ENCODE results near the gene NADSYN1.
"Not testable (repeated sequence)": the region's sequence is repeated elsewhere in the genome, so short reads cannot be mapped to it uniquely, and the experiment has no call there.

The NADSYN1 gene

DNA sequence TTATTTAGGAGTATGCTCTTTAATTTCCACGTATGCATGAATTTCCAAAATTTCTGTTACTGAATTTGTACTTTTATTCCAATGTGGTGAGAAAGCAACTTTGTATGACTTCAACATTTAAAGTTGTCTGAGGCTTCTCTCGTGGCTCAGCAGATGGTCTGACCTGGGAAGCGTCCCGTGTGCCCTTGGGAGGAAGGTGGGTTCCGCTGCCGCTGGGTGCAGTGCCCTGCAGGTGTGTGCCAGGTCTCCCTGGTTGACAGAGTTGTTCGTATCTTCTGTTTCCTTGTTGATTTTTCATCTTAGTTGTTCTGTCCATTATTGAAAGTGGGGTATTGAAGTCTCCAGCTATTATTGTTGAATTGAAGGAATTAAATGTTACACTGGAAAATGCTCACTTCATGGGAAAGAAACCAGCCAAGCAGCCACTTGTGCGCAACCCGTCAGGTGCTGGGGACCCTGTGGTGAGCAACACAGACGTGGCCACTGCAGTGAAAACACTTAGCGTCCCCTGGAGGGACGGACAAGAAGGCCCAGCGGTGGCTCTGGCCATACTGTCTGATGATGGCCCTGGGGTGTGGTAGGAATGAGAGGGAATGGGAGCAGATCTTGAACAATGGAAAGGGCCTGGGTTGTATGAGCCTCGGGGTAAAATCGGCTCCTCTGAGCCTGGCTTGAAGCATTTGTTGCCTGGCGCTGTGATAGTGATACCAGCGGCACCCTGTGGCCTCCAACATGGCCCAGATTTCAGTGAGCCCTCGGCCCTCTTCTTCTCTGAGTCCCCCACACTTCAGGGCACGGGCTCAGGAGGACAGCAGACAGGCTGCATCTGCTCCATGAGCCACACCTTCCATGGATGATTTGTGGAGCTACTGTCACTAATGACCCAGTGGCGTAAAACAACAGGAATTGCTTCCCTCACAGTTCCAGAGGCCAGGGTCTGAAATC, 42.6 kb downstream of the NADSYN1 start:
- no peak for DNase-seq

GRCh38 chr11:71496421-71496820, 43.4 kb downstream of the NADSYN1 start:
- no peak for DNase-seq

GRCh38 chr11:71498091-71498490, 45.1 kb downstream of the NADSYN1 start:
- DNase-seq = no peak

DNA sequence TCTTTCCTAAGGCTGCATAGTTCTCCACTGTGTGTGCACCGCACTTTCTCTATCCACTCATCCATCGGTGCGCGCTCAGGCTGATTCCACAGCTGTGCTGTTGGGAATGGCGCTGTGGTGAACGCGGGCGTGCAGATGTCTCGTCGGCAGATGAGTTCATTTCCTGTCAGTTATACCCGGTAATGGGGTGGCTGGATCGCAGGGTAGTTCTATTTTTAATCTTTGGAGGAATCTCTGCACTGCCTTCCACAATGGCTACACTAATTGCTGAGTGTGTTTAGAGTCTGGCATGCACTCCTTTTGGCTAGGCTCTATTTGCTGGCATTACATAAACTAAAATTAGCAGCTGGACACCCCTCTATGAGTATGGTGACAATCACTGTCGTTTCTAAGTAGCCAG, 46.1 kb downstream of the NADSYN1 start:
- DNase-seq = no peak

DNA sequence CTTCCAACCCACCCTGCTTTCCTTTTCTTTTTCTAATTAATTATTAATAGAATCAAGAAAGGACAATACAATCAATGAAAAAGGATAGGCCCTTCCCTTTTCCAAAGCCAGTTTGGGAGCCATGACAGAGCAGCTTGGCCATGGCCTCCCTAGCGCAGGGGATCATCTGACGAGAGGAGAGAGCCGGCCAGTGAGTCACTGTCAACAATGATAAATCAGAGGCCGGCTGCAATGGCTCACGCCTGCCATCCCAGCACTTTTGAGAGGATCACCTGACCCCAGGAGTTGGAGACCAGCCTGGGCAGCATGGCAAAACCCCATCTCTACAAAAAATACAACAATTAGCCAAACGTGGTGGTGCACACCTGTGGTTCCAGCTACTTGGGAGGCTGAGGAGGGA, 46.5 kb downstream of the NADSYN1 start:
- no peak for DNase-seq

- DNase-seq = no peak
Observed at GRCh38 chr11:71500601-71501021, 47.6 kb downstream of the NADSYN1 start.

DNA sequence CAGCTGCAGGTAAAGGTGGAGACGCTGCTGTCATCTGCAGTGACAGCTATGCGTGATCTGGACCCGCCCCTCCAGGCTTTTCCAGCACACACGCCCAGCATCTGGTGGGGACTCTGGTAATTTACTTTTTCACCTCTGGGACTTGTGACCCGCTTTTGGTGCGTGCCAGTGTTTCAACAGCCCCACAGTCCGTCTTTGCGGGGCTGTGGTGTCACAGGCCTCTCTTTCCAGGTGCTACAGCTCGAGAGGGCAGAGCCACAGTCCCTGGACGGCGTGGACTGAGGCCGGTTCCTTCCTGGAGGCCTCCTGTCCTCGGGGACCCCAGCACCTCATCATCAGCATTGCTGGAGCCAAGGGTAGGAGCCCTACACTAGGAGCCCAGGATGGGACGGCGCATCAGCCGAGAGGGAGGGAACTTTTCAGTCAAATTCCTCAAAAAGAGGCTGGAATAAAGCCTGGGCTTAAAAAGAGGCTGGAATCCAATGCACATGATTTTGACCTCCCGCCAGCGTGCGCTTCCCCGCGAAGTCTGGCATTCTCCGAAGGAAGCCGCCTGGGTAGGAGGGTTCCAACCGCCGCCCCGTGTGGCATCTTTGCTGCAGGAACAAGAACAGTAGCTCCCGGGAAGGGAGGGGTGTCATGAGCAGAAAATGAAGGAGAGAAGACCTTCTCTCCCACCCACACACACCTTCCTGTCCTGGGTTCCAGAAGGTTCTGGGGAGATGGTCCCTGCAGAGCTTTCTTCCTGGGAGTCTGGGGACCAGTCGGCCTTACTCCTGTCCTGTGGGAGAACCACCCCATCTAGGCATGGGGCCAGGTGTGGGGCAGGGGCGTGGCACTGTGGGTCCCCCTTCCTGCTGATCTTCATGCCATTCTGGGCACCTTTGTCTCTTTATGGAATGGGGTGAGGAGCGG, 48.3 kb downstream of the NADSYN1 start:
- no peak for DNase-seq

- DNase-seq = no peak
Observed at GRCh38 chr11:71502026-71502425, 49.0 kb downstream of the NADSYN1 start.

- DNase-seq = no peak
Observed at GRCh38 chr11:71502871-71503435, 50.0 kb downstream of the NADSYN1 start.

- no peak for DNase-seq
Observed at GRCh38 chr11:71504531-71504930, 51.5 kb downstream of the NADSYN1 start.

- DNase-seq = no peak
Observed at GRCh38 chr11:71505001-71505400, 52.0 kb downstream of the NADSYN1 start.

- no peak for DNase-seq
Observed at GRCh38 chr11:71505781-71506180, 52.8 kb downstream of the NADSYN1 start.

DNA sequence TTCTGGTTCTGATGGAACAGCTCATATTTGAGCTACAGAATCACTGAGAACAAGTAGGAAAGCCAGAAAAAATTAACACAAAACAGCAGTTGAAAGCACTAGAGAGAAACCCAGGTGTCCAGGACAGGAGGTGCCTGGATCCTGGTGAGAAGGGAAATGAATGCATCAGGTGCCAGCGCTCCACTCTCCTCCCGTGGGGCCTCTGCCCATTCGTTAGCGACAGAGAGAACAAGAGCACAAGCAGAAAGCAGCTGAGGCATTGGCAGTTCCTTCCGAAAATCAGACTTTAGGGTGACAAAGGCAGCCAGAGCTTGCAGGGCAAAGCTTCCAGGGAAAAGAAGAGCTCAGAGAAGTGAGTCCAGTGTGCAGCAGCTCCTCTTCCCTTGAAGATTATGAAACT, 54.1 kb downstream of the NADSYN1 start:
- no peak for DNase-seq

- DNase-seq = no peak
Observed at GRCh38 chr11:71518506-71519471, 65.8 kb downstream of the NADSYN1 start.

- no peak for DNase-seq
Observed at GRCh38 chr11:71519546-71519945, 66.5 kb downstream of the NADSYN1 start.

DNA sequence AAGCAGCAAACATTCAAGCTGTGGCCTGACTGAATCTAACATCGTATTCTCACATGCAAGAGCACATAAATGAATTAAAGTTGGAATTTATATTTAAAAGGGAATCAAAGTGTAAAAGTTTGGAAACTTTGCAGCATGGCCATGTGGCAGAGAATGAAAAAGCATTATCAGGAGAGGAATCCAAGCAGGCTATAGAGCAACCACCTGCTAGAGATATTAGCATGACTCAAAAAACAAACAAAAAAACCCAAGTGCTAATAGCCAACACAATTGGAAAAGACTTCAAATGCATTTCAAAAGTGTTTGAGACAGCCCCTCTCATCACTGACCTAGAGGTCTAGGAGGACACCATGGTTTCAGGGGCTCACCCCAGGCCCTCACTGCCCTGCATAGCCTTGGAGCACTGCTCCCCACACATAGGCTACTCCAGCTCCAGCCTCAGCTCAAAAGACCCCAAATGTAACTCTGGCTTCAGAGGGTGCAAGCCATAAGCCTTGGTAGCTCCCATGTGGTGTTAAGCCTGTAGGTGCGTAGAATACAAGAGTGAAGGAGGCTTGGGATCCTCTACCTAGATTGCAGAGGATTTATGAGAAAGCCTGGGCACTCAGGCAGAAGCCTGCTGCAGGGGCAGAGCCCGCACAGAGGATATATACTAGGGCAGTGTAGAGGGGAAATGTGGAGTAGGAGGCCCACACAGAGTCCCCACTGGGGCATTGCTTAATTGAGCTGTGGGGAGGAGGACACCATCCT, 72.4 kb downstream of the NADSYN1 start:
- no peak for DNase-seq

GRCh38 chr11:71525938-71526495, 73.0 kb downstream of the NADSYN1 start:
- no peak for DNase-seq

DNA sequence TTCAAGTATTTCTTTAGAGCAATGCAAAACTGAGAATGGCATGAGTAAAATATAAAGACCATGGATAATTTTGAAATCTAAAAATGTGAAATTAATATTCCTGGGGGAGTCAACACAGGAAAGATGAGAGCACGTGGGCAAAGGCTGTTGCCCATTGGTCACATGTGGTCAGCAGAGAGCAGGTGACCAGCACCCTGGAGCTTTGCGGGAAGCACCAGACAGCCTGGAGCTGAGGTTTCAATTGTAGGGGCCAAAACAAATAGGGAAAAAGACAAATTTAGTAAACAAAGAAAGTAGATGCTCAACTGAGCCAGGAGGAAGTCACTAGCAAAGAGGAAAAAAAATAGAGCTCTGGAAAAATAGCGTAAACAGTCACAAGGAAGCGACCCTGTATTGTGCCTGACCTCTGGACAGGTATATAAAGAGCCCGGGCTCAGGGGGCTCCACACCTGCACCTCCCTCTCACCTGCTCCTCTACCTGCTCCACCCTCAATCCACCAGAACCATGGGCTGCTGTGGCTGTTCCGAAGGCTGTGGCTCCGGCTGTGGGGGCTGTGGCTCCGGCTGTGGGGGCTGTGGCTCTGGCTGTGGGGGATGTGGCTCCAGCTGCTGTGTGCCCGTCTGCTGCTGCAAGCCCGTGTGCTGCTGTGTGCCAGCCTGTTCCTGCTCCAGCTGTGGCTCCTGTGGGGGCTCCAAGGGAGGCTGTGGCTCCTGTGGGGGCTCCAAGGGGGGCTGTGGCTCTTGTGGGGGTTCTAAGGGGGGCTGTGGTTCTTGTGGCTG, 74.0 kb downstream of the NADSYN1 start, which contains the start of gene KRTAP5-7:
KRTAP5-7 (plus strand) TSS at position 472 of the 780 bp plus-strand sequence; CDS start at position 506, 34 bp downstream.
- not testable (repeated sequence) for DNase-seq

- DNase-seq = no peak
Observed at GRCh38 chr11:71527576-71528210, 74.7 kb downstream of the NADSYN1 start.

Data from NCI-H1436 treated with DMSO at 0.1 percent for 48 hours (cell line).